Activated CD8-positive, alpha-beta memory T cell treated with anti-CD3 and anti-CD28 coated beads for 24 hours (primary cell): ENCODE measurements around the gene PROK2.

Experiments used
- DNase-seq: peaks from one replicate; pipeline ENCODE4 v3.0.0-alpha.2; 2020

PROK2 gene

GRCh38 chr3:71786217-71786549 lies 1.2 kb upstream of the PROK2 start:
- no peak for DNase-seq

DNA sequence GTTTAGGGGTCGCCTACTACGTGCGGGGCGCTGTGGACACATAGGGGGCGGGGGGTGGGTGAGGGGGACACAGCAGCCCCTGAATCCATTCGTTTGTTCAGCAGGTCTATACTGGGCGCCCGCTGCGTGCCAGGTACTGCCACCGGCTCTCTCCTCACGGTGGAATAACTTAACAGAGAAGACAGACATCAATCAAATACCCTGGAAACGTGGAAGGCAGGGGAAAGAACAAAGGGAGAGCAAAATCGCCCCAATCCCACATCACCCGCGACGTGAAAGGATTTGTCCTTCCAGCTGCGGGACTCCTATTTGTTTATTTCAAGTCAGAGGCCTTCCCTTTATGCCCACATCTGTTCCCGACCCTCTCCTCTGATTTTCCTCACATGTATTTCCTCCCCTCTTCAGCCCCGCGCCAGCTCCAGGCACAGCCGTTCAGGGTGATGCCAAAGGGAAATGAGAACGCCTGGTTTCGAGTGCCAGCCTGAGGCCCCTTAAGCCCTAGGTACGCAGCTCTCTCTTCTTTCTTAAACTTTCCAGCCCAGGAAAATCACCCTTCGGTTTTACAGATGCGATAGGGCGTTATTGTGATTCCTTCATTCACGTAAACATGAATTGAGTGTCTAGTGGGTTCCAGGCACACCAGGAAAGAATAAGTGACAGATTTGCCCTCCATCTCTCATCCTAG lies 726 bp upstream of the PROK2 start:
- no peak for DNase-seq

DNA sequence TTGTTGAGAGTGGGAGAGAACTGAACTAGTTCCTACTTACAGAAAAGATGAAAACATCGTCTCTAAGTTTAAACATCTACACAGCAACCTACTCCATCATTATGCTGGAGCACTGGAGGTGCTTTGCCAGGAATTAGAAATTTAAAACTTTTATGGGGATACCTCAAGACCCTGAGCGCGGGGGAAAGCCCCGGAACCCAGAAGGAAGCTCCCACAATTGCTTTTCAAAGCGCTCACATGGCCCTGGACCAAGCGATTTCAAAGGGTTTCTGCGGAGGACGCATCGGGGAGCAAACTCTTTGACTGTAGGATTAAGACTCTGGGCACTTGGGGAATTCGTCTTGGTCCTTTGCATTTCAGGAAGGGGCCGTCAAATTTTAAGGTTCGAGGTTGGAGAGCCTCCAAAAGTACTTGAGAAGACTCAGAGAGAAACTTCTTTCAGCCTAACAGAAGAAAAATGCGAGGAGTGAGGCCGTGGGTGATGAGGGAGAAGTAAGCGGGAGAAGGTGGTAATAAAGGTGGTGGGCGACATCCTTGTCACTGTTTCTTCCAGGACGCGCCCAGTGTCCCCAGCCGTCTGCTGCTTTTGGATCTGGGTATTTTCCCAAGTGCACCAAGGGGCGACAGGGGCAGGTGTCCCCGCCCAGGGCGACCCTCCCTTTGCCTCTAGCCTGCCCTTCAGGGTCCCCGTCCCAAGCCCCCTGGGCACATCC lies 591 bp downstream of the PROK2 start:
- DNase-seq, result no peak

- DNase-seq, result no peak
These were observed 1.8 kb downstream of the PROK2 start for GRCh38 chr3:71783152-71783551.

DNA sequence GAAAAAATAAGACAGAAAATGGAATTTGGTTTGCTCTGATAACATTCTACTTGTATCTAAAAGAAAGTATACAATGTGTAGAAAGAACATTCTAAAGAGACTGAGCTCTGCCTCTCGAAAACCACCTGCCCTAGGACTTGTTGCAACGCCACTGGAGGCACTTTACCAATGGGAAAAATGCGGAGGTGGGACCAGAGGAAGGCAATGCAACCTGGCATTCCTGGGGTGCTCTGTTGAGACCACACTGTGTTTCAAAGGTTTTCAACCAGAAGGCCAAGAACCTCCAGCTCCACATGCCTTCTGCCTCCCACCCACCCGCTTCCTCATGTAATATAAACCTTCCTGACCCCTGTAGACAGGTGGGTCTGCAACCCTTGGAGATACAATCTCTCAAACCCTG lies 4.5 kb downstream of the PROK2 start:
- no peak for DNase-seq

DNA sequence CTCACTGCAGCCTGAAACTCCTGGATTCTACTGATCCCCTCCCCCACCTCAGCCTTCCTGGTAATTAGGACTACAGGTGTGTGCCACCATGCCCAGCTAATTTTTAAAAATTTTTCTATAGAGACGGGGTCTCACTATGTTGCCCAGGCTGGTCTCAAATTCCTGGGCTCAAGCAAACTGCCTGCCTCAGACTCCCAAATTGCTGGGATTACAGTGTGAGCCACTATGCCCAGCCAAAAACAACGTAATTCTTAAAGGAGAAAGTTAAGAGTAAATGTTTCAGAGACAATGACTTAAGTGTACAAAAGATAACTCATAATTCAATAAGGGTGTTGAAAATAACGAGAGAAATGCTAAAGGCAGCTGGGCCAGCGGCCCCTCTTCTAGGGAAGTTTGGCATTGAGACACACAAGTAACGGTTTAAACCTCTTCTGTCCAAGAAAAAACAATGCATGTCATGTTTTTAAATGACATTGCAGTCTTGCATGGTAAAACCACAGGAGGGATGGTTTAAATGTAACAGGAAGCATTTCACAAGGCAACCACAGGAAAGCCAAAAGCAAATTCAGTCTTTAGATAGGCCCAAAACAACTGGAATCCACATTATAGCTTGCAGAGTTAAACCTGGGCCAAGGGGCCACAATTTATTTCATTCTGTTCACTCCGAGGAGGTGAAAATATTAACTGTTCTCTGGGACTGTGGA lies 5.1 kb downstream of the PROK2 start:
- no peak for DNase-seq

GRCh38 chr3:71778353-71778752 lies 6.6 kb downstream of the PROK2 start:
- no peak for DNase-seq

GRCh38 chr3:71776538-71776937 lies 8.4 kb downstream of the PROK2 start:
- DNase-seq, result no peak

DNA sequence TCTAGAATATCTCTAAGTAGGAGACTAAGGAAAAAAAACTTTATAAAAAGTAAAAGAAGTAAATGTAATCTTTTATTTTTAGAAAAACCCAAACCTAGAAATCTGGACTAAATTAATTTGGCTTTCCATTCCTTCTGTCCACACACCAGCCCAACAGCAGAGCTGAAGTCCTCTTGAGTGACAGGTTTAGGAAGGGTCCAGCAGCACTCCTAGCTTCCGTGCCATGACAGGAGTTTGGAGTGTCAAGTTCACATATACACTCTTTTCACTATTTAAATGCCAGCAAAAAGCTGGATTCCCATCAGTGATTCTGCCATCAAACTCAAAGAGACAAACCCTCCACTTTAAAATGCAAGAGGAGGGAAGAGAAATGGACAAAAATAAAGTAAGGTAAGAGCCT lies 13.1 kb downstream of the PROK2 start:
- no peak for DNase-seq

DNA sequence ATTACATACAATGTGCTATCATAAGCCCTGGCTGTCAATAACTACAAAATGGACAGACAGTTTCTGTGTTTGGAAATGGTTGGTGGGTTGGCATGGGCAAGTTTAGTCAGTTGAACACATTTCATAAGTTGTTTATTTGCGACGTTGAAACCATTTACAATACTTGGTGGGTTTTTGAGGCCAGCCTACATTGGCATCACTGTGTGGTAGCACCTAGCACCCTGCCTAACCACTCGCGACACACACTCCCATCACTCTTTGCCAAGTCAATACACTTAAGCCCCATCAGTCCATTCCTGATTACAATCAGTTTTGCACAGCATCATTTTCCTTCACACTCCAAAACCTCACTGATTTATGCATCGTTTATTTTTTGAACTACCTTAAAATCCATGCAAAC lies 13.8 kb downstream of the PROK2 start:
- no peak for DNase-seq

GRCh38 chr3:71763426-71763825 lies 21.5 kb downstream of the PROK2 start:
- no peak for DNase-seq

GRCh38 chr3:71760140-71760539 lies 24.8 kb downstream of the PROK2 start:
- DNase-seq, result no peak

- no peak for DNase-seq
These were observed 25.5 kb downstream of the PROK2 start for GRCh38 chr3:71759401-71759800.

- no peak for DNase-seq
These were observed 26.9 kb downstream of the PROK2 start for GRCh38 chr3:71758091-71758490.

DNA sequence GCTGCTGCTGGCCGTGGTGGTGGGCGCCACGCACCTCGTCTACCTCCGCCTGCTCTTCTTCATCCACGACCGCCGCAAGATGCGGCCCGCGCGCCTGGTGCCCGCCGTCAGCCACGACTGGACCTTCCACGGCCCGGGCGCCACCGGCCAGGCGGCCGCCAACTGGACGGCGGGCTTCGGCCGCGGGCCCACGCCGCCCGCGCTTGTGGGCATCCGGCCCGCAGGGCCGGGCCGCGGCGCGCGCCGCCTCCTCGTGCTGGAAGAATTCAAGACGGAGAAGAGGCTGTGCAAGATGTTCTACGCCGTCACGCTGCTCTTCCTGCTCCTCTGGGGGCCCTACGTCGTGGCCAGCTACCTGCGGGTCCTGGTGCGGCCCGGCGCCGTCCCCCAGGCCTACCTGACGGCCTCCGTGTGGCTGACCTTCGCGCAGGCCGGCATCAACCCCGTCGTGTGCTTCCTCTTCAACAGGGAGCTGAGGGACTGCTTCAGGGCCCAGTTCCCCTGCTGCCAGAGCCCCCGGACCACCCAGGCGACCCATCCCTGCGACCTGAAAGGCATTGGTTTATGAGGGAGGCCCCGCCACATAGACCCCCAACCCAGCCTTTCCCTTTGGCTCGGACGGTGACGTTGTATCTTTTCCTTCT lies 30.2 kb downstream of the PROK2 start:
- no peak for DNase-seq

DNA sequence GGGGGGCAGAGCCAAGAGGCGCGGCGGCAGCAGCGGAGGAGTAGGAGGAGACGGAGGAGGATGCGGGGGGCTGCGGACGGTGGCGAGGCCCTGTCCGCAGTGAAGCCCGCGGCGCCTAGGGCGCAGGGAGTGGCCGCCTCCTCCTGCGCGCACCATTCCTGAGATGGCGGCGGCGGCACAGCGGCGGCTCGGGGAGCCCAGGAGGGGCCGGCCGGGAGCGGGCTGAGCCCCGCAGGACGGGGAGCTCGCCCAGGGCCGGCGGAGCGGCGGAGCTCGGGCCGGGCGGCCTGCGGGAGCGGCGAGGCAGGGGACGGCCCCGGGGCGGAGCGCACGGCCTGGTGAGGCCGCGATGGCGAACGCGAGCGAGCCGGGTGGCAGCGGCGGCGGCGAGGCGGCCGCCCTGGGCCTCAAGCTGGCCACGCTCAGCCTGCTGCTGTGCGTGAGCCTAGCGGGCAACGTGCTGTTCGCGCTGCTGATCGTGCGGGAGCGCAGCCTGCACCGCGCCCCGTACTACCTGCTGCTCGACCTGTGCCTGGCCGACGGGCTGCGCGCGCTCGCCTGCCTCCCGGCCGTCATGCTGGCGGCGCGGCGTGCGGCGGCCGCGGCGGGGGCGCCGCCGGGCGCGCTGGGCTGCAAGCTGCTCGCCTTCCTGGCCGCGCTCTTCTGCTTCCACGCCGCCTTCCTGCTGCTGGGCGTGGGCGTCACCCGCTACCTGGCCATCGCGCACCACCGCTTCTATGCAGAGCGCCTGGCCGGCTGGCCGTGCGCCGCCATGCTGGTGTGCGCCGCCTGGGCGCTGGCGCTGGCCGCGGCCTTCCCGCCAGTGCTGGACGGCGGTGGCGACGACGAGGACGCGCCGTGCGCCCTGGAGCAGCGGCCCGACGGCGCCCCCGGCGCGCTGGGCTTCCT lies 31.0 kb downstream of the PROK2 start, which contains the start of gene GPR27:
GPR27 (plus strand) TSS at position 155 of the 909 bp plus-strand sequence; CDS start at position 350, 195 bp downstream.
- DNase-seq, result peak; percentile 69

- DNase-seq, result no peak
These were observed 31.9 kb downstream of the PROK2 start for GRCh38 chr3:71752831-71753700.

GRCh38 chr3:71751602-71752001 lies 33.3 kb downstream of the PROK2 start:
- no peak for DNase-seq

DNA sequence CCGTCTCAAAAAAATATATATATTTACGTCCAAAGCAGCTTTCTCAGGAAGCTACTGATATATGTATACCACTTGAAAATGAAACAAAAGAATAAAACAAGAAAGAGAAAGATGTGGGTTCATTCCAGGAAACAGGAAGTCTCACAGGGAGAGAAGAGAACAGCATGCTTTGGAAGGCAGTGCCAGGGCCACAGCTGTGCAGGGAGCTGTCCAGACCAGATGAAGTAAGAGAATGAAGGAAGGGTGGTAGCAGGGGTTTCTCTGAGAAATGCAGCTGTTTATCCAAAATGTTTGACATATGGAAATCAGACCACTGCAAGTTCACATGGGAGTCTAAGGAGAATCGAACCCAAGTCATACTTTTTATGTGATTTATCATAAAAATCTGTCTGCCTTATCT lies 40.2 kb downstream of the PROK2 start:
- DNase-seq, result no peak

GRCh38 chr3:71742621-71743020 lies 42.3 kb downstream of the PROK2 start:
- no peak for DNase-seq

- DNase-seq, result no peak
These were observed 50.1 kb downstream of the PROK2 start for GRCh38 chr3:71734881-71735280.

GRCh38 chr3:71733319-71733718 lies 51.6 kb downstream of the PROK2 start:
- no peak for DNase-seq
